HG02885 (cell line): ENCODE results near the gene TMEM198.

Experiments
- ATAC-seq: cut with Tn5 transposase; IDR thresholded peaks from one replicate; pipeline ENCODE4 v1.9.1; 2021; ENCODE audit warnings: mild to moderate bottlenecking; ENCODE audit not compliant: unreplicated experiment, poor library complexity

Gene TMEM198

GRCh38 chr2:219560893-219561178, 17.0 kb downstream of the TMEM198 start:
- no peak for ATAC-seq

DNA sequence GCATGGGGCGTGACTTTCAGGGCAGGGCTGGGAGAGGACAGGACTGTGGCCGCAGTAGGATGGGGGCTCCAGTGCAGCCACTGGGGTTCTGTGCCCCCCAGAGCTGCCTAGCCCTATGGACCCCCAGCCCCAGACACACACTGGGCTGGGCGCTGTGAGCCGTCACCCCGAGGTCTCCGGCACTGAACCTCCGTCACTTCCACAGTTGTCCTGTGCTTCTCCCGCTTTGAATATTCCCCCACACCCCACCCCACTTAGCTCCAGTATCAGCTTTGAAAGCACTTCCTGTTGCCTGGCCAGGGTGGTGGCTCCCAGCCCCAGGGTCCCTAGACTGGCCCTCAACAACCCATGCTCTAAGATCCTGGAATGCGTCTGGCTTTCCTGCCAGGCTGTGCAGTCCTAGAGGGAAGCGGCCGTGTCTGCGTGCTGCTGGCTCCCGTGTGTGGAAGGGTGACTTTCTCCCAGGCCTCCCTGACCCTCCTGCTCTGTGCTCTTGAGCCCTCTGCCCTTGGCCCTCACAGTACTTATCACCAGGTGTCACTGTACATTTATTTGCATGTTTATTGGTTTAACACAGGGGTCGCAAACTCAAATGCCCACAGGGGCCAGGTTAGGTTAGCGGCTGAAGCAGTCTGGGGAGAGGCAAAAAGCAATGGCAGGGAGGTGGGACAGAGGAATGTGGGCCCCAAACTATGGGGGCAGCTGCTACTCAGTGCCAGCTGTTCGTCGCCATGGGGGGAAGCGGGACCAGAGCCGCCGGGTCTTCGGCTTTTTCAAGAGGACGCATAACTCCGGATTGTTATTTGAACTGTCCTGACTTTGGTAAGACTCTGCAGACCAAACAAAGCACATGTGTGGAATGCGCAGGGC, 17.6 kb downstream of the TMEM198 start:
- no peak for ATAC-seq

- no peak for ATAC-seq
Measured at GRCh38 chr2:219562049-219563020, 18.5 kb downstream of the TMEM198 start.

GRCh38 chr2:219563271-219563928, 19.6 kb downstream of the TMEM198 start:
- no peak for ATAC-seq

DNA sequence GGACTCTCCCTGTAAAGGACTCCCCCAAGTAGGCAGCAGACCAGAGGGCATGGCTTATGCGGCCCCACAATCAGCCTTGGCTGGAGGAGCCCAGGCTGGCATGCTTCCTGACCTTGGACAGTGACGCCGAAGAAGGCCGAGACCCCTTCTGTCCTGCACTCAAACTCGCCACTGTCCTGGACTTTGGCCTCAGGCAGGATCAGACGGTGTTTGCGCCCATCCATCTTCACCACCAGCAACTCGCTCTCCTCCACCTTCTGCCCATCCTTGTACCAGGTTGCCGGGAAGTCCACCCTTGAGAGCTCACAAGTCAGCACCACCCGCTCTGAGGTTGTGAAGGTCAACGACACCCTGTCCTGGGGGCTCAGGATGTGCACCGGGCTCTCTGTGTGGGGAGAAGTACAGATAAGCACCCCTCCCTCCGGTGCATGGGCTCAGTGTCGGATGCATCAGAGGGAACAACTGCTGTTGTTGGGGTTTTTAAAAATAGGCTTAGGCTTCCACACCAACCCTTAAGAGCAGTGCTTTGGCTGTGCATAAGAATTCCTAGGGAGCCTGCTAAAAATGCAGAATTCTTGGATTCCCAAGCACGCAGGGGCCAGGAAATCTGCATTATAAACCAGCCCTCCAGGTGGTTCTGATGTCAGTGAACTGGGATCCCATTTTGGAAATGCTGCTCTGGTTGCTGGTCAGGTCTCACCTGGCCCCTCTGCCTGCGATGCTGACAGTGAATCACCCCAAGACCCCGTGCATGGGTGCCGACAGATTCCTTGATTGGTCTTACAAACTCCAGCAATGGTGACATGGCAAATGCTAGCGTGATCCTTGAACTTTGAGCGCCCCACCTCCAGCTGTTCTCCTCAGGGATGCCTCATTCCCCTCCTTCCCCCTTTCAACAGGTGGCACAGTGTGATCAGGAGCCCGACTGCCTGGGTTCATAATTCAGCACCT, 21.6 kb downstream of the TMEM198 start:
- no peak for ATAC-seq

GRCh38 chr2:219566640-219567039, 22.8 kb downstream of the TMEM198 start:
- ATAC-seq = no peak

DNA sequence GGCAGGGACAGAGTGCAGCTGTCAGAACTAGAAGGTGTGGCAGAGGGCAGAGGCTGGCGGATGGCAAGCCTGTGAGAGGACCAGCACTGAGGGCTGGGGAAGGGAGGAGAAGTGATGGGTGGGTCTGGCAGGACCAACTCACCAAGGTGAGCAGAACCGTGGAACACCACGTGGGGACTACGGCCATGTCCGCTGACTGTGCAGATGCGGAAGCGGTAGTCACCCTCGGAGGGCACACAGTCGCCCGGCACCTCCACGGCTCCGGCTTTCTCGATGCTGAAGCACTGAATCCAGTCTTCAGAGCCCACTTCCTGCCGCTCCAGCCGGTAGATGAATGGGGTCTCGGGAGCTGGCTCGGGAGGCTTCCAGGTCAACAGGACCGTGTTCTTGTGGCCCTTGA, 23.3 kb downstream of the TMEM198 start:
- ATAC-seq = no peak

GRCh38 chr2:219567791-219568361, 24.0 kb downstream of the TMEM198 start:
- no peak for ATAC-seq

DNA sequence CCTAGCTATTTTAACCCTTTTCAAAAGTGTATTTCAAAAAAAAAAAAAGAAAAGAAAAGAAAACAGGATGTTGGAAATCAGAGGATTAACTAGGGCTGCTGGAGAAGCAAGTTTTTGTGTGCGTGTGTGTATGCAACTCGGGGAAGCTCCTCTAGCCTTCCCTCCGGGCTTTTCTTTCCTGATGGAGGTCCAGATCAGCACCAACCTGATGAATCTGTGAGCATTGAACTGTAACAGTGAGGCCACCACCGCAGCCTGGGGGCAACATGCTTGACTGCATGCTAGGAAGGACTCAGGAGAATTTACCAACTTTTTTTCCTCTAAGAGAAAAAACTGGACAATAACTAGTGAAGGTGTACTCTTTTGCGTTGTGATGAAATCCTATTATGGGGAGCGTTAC, 25.2 kb downstream of the TMEM198 start:
- no peak for ATAC-seq

- no peak for ATAC-seq
Measured at GRCh38 chr2:219569635-219570034, 25.8 kb downstream of the TMEM198 start.

GRCh38 chr2:219570194-219570923, 26.5 kb downstream of the TMEM198 start:
- no peak for ATAC-seq

DNA sequence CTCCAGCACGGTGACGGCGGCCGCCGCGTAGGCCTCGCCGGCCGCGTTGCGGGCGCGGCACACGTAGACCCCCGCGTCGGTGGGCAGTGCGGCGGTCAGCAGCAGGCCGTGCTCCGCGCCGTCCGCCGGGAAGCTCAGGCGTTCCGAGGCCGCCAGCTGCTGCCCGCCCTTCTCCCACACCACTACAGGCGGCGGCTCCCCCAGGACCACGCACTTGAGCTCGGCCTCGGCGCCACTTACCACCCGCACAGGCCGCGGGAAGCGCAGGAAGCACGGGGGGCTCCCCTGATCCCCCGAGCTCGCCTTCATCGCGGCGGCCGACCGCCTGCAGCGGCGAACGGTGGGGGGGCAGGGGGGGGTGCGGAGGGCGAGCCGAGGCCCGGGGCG, 27.1 kb downstream of the TMEM198 start:
- no peak for ATAC-seq

GRCh38 chr2:219571311-219572236, 27.7 kb downstream of the TMEM198 start, which contains the start of gene OBSL1:
TSS of gene OBSL1 (minus strand) at chr2:219571539. CDS start at chr2:219571232, 307 bp downstream.
- no peak for ATAC-seq

DNA sequence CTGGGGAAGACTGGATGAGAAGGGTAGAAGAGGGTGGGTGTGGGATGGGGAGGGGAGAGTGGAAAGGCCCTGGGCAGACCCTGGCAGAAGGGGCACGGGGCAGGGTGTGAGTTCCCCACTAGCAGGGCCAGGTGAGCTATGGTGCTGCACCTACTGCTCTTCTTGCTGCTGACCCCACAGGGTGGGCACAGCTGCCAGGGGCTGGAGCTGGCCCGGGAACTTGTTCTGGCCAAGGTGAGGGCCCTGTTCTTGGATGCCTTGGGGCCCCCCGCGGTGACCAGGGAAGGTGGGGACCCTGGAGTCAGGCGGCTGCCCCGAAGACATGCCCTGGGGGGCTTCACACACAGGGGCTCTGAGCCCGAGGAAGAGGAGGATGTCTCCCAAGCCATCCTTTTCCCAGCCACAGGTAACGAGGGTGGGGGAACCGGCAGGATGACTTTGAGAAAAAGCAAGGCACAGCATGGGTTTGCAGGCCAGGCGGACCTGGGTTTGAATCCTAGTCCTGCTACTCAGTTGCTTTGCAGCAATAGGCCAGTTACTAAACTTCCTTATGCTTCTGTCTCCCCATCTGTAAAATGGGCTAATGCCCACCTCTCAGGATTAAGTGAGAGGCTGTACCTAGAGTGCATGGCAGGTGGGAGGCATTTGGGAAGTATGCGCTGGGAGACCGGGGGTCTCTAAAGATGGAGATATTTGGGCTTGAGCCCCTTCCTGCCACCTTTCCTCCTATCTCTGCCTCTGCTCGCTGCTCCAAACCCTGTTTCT, 28.6 kb downstream of the TMEM198 start, which contains the start of gene INHA:
Gene INHA, plus strand, starts transcription at position 74 of the 765 bp plus-strand sequence. Its CDS starts 65 bp downstream, at position 139.
- ATAC-seq = no peak

- ATAC-seq = no peak
Measured at GRCh38 chr2:219573166-219573565, 29.3 kb downstream of the TMEM198 start.

GRCh38 chr2:219574484-219575311, 30.9 kb downstream of the TMEM198 start:
- no peak for ATAC-seq
